Esophagus muscularis mucosa (tissue), 4 donors: ENCODE measurements around the gene ITGB5. TPM values are rescaled to one million over a fixed set of nuclear protein-coding genes. Genes with fewer than 3 reads are reported as not detected.

Experiments
- DNase-seq: peaks from one replicate; pipeline ENCODE4 v3.0.0-alpha.2; 2017; ENCODE audit errors: extremely low spot score
- H3K27ac ChIP-seq, 4 donors: fragments of 200-600 bp; sonication (generic); replicated peaks in 1 of 4; 1 replicate in 3 of 4; 2 replicates in 1 of 4; pipeline ENCODE4 v1.5.1; 2016 to 2019; ENCODE audit warnings: mild to moderate bottlenecking in 1 of 4
- H3K27me3 ChIP-seq, 4 donors: fragments of 200-600 bp; sonication (generic); one replicate each; pipeline versions ENCODE4 v1.5.1 to v1.6.0; 2016 to 2019
- H3K36me3 ChIP-seq, 4 donors: fragments of 200-600 bp; sonication (generic); one replicate each; pipeline ENCODE4 v1.5.1; 2016 to 2019
- H3K4me1 ChIP-seq, 4 donors: fragments of 200-600 bp; sonication (generic); one replicate each; pipeline ENCODE4 v1.5.1; 2016 to 2019
- H3K4me3 ChIP-seq, 4 donors: fragments of 200-600 bp; sonication (generic); 1 replicate in 2 of 4; 2 replicates in 2 of 4; pipeline ENCODE4 v1.5.1; 2016 to 2019; ENCODE audit warnings: mild to moderate bottlenecking in 4 of 4, moderate library complexity in 1 of 4
- H3K9me3 ChIP-seq, 4 donors: fragments of 200-600 bp; sonication (generic); 1 replicate in 3 of 4; 2 replicates in 1 of 4; pipeline ENCODE4 v1.5.1; 2016 to 2019
- EP300 ChIP-seq: sonication (generic); formaldehyde crosslinking; IDR thresholded peaks from one replicate; pipeline ENCODE4 v1.6.1; 2017; ENCODE audit warnings: antibody characterized with exemption
- POLR2A ChIP-seq: fragments of 450-650 bp; IDR thresholded peaks from one replicate; pipeline ENCODE4 v1.6.1; 2017; ENCODE audit warnings: antibody characterized with exemption, moderate library complexity, mild to moderate bottlenecking, low read depth
- POLR2AphosphoS5 ChIP-seq, 2 donors: sonication (generic); formaldehyde crosslinking; IDR thresholded peaks; one replicate each; pipeline ENCODE4 v1.6.1; 2017; ENCODE audit warnings: antibody characterized with exemption in 2 of 2
- WGBS: methylation state at CpG from one replicate; pipeline ENCODE4 v1.1.5; 2018; 5-methylcytosine and 5-hydroxymethylcytosine counted together
- intact Hi-C: fragments of 100-400 bp; cut with DNase I; formaldehyde crosslinking; loops from one replicate; pipeline ENCODE4 v1.15.1; 2023
- total RNA-seq, 4 donors: library from RNA; depleted of rRNA; stranded (reverse); fragments of >200 nt; gene quantifications; one replicate each; pipeline versions ENCODE4 v1.1.0 to v1.2.1, GENCODE V29; 2016
- TF ChIP-seq, protein P1 (sequence below), 3 experiments: fragments of 200-600 bp in 2 of 3; fragments of 450-650 bp in 1 of 3; sonication (generic) in 2 of 3; IDR thresholded peaks; one replicate each; pipeline ENCODE4 v1.5.1; 2017 to 2019; ENCODE audit warnings: antibody characterized with exemption in 3 of 3, mild to moderate bottlenecking in 2 of 3, moderate library complexity in 1 of 3

Gene ITGB5
- total RNA-seq, 4 donors from 2014 or later, result 114 to 284 (median 188) TPM

- intact Hi-C loops, result no loop called here
- Histone ChIP-seq H3K4me1 (peaks cover 24 to 49% (median 40%) of the 10 kb centered on the region in 4 donors), H3K27ac (no peak overlapping the region), H3K4me3 (no peak overlapping the region), H3K27me3 (no peaks in the 10 kb centered on the region), H3K9me3 (no peaks in the 10 kb centered on the region), H3K36me3 (peaks cover 0 to 62% (median 36%) of the 10 kb centered on the region in 4 donors)
- DNase-seq, result no peak
- TF ChIP-seq EP300 (no peak), POLR2AphosphoS5 (IDR thresholded peaks at IDR 0.05) (no peak), POLR2A (no peak)
- TF ChIP-seq, protein P1, sequence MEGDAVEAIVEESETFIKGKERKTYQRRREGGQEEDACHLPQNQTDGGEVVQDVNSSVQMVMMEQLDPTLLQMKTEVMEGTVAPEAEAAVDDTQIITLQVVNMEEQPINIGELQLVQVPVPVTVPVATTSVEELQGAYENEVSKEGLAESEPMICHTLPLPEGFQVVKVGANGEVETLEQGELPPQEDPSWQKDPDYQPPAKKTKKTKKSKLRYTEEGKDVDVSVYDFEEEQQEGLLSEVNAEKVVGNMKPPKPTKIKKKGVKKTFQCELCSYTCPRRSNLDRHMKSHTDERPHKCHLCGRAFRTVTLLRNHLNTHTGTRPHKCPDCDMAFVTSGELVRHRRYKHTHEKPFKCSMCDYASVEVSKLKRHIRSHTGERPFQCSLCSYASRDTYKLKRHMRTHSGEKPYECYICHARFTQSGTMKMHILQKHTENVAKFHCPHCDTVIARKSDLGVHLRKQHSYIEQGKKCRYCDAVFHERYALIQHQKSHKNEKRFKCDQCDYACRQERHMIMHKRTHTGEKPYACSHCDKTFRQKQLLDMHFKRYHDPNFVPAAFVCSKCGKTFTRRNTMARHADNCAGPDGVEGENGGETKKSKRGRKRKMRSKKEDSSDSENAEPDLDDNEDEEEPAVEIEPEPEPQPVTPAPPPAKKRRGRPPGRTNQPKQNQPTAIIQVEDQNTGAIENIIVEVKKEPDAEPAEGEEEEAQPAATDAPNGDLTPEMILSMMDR (IDR thresholded peaks at IDR 0.05), result no peak
- WGBS, result 95% methylated on average over 4 of the region's 4 CpGs
Measured at GRCh38 chr3:124816206-124816605, 71.0 kb downstream of the ITGB5 start.

GRCh38 chr3:124815781-124816180, 71.4 kb downstream of the ITGB5 start:
- DNase-seq, result no peak
- H3K27ac ChIP-seq, result no peak overlapping the region
- no peaks in the 10 kb centered on the region for H3K9me3 ChIP-seq
- WGBS, result 92% methylated on average over 5 of the region's 5 CpGs
- no peak overlapping the region for H3K4me3 ChIP-seq
- no peaks in the 10 kb centered on the region for H3K27me3 ChIP-seq
- H3K36me3 ChIP-seq, result peaks cover 0 to 58% (median 33%) of the 10 kb centered on the region in 4 donors
- TF ChIP-seq EP300 (no peak), POLR2AphosphoS5 (IDR thresholded peaks at IDR 0.05) (no peak), POLR2A (no peak)
- TF ChIP-seq, protein P1 (IDR thresholded peaks at IDR 0.05), result no peak
- intact Hi-C loops, result no loop called here
- H3K4me1 ChIP-seq, result peaks cover 24 to 53% (median 43%) of the 10 kb centered on the region in 4 donors

- no peaks in the 10 kb centered on the region for H3K27me3 ChIP-seq
- intact Hi-C loops, result no loop called here
- WGBS, result 97% methylated on average over 9 of the region's 11 CpGs
- peaks cover 31 to 53% (median 44%) of the 10 kb centered on the region in 4 donors for H3K4me1 ChIP-seq
- no peak overlapping the region for H3K4me3 ChIP-seq
- H3K36me3 ChIP-seq, result peaks cover 0 to 50% (median 29%) of the 10 kb centered on the region in 4 donors
- H3K27ac ChIP-seq, result peak overlapping the region in 3 of 4 donors; percentile 5 to 76 (median 17)
- H3K9me3 ChIP-seq, result no peaks in the 10 kb centered on the region
- no peak for DNase-seq
- TF ChIP-seq POLR2AphosphoS5 (IDR thresholded peaks at IDR 0.05), result no peak
- no peak for TF ChIP-seq POLR2A
- TF ChIP-seq, protein P1 (IDR thresholded peaks at IDR 0.05), result no peak
- TF ChIP-seq EP300, result no peak
Measured at GRCh38 chr3:124814620-124815421, 72.3 kb downstream of the ITGB5 start.

DNA sequence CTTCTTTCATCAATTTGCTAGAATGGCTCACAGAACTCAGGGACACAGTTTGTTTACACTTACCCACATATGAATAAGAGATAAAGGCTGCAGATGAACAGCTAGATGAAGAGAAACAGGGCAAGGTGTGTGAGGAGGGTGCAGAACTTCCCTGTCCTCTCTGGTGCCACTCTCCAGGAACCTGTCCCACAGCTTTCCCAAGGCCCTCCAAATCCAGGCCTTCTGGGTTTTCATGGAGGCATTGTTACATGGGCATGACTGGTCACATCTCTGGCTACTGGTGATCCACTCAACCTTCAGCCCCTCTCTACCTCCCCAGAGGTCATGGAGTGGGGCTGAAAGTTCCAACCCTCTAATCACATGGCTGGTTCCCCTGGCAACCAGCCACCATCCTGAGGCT, 73.6 kb downstream of the ITGB5 start:
- Histone ChIP-seq H3K4me1 (peaks cover 31 to 46% (median 34%) of the 10 kb centered on the region in 4 donors), H3K36me3 (peaks cover 0 to 41% (median 30%) of the 10 kb centered on the region in 4 donors), H3K9me3 (no peaks in the 10 kb centered on the region), H3K27me3 (no peaks in the 10 kb centered on the region), H3K4me3 (peak overlapping the region in 1 of 4 donors; percentile 17), H3K27ac (peak overlapping the region; percentile 75 to 82 (median 76))
- intact Hi-C loops, result no loop called here
- TF ChIP-seq POLR2AphosphoS5 (IDR thresholded peaks at IDR 0.05) (no peak), EP300 (no peak), POLR2A (no peak)
- TF ChIP-seq, protein P1 (IDR thresholded peaks at IDR 0.05), result no peak
- DNase-seq, result no peak
